DOHH2 (cell line): ENCODE measurements around the gene SALL4.

Source experiments
- H3F3A ChIP-seq: fragments of 200-600 bp; sonication (generic), shearing (Covaris generic); 2 replicates; pipeline ENCODE4 v1.6.0; 2016; ENCODE audit warnings: antibody characterized with exemption, mild to moderate bottlenecking; ENCODE audit not compliant: control insufficient read depth, insufficient read depth
- H3K27ac ChIP-seq: fragments of 200-600 bp; sonication (generic); 2 replicates; pipeline ENCODE4 v1.5.1; 2014; ENCODE audit warnings: low read depth, mild to moderate bottlenecking, low read length, moderate library complexity
- H3K27me3 ChIP-seq: fragments of 200-600 bp; sonication (generic); 2 replicates; pipeline ENCODE4 v1.6.1; 2014; ENCODE audit warnings: mild to moderate bottlenecking, low read length, mixed read lengths; ENCODE audit not compliant: control insufficient read depth
- H3K36me3 ChIP-seq: fragments of 200-600 bp; sonication (generic); 2 replicates; pipeline ENCODE4 v1.6.1; 2014; ENCODE audit warnings: mild to moderate bottlenecking, low read length, moderate library complexity, mixed read lengths; ENCODE audit not compliant: control insufficient read depth
- H3K4me1 ChIP-seq: fragments of 200-600 bp; sonication (generic); 2 replicates; pipeline ENCODE4 v1.6.1; 2014; ENCODE audit warnings: mild to moderate bottlenecking, low read length, mixed read lengths; ENCODE audit not compliant: control insufficient read depth
- H3K4me2 ChIP-seq: fragments of 200-600 bp; sonication (generic); 2 replicates; pipeline ENCODE4 v1.6.0; 2014; ENCODE audit warnings: mild to moderate bottlenecking, low read length, moderate library complexity
- H3K4me3 ChIP-seq: fragments of 200-600 bp; sonication (generic); 2 replicates; pipeline ENCODE4 v1.5.1; 2014; ENCODE audit warnings: mild to moderate bottlenecking, low read length, mixed read lengths
- H3K79me2 ChIP-seq: fragments of 200-600 bp; sonication (generic); 2 replicates; pipeline ENCODE4 v1.6.1; 2014; ENCODE audit warnings: mild to moderate bottlenecking, low read length, mixed read lengths; ENCODE audit not compliant: control insufficient read depth
- H3K9me2 ChIP-seq: fragments of 200-600 bp; sonication (generic); replicated peaks from 2 replicates; pipeline ENCODE4 v1.6.1; 2014; ENCODE audit warnings: mild to moderate bottlenecking, low read length, mixed read lengths; ENCODE audit not compliant: control insufficient read depth
- H3K9me3 ChIP-seq: fragments of 200-600 bp; sonication (generic); 2 replicates; pipeline ENCODE4 v1.6.1; 2014; ENCODE audit warnings: antibody characterized with exemption, low read length, mixed read lengths; ENCODE audit not compliant: control insufficient read depth, insufficient read depth
- H4K20me1 ChIP-seq: fragments of 200-600 bp; sonication (generic); 2 replicates; pipeline ENCODE4 v1.6.0; 2014; ENCODE audit warnings: low read depth, mild to moderate bottlenecking, antibody characterized with exemption, low read length, moderate library complexity; ENCODE audit not compliant: control insufficient read depth, insufficient read depth
- EZH2phosphoT487 ChIP-seq: fragments of 200-600 bp; sonication (generic); IDR thresholded peaks from 2 replicates; pipeline ENCODE4 v1.6.1; 2017; ENCODE audit warnings: borderline replicate concordance, mild to moderate bottlenecking, antibody characterized with exemption, low read length, moderate library complexity, mixed read lengths
- TF ChIP-seq, protein P1 (sequence below): fragments of 200-600 bp; sonication (generic); IDR thresholded peaks from one replicate; pipeline ENCODE4 v1.5.1; 2014; ENCODE audit warnings: antibody characterized with exemption, mild to moderate bottlenecking, low read depth, low read length; ENCODE audit not compliant: poor library complexity, severe bottlenecking

SALL4 gene

DNA sequence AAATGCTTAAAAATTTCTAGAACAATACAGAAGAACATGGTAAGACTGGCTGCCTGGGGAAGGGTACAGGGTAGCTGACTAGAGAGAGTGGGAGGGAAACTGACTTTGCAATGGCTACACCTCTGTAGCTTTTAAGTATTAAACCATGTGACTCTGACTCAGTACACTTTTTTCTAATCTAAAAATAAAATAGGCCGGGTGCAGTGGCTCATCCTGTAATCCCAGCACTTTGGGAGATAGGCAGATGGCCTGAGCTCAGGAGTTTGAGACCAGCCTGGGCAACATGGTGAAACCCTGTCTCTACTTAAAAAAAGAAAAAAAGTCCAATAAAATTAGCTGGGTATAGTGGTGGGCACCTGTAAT is 52.7 kb downstream of the SALL4 start:
- H3K4me2 ChIP-seq: no peak overlapping the region
- TF ChIP-seq, protein P1, sequence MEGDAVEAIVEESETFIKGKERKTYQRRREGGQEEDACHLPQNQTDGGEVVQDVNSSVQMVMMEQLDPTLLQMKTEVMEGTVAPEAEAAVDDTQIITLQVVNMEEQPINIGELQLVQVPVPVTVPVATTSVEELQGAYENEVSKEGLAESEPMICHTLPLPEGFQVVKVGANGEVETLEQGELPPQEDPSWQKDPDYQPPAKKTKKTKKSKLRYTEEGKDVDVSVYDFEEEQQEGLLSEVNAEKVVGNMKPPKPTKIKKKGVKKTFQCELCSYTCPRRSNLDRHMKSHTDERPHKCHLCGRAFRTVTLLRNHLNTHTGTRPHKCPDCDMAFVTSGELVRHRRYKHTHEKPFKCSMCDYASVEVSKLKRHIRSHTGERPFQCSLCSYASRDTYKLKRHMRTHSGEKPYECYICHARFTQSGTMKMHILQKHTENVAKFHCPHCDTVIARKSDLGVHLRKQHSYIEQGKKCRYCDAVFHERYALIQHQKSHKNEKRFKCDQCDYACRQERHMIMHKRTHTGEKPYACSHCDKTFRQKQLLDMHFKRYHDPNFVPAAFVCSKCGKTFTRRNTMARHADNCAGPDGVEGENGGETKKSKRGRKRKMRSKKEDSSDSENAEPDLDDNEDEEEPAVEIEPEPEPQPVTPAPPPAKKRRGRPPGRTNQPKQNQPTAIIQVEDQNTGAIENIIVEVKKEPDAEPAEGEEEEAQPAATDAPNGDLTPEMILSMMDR: no peak
- TF ChIP-seq EZH2phosphoT487: no peak
- no peak overlapping the region for H3K27ac ChIP-seq

DNA sequence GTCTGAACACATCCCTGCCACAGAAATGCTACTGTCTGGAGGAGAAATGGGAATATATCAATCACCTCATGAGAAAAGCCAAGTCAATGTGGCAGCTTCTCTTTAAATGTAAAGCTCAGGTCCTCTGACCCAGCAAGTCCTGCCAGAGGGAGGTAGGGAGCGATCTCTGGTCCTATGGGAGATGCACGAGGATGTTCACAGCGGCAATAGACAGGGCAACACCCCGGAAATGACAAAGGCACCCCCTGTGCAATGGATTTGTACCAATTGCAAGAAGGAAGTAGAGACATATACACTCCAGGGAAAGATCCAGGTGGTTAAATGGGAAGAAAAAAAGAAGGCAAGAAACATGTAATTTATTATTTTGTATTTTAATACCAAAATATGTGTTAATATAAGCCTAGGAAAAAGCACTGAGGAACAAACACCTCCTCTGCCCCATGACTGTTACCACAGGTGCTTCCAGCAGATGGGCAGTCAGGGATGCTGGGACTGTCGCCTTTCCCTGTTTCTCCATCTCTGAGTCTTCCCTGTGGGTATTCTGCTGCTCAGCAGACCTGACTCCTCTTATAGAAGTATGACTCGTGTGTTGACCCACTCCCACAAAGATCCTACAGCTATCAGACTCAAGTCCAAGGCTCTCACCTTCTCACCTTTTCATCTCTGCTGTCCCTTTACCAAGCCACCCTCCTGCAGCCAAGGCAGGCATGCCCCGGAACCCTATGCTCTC is 55.0 kb downstream of the SALL4 start:
- H3K4me1 ChIP-seq: no peaks in the 10 kb centered on the region
- H3K79me2 ChIP-seq: no peaks in the 10 kb centered on the region; the same call in 1 of the 2 replicates
- no peaks in the 10 kb centered on the region for H3F3A ChIP-seq
- TF ChIP-seq, protein P1: no peak
- H4K20me1 ChIP-seq: no peaks in the 10 kb centered on the region
- H3K4me3 ChIP-seq: no peak overlapping the region
- no peaks in the 10 kb centered on the region for H3K27me3 ChIP-seq
- no peaks in the 10 kb centered on the region for H3K36me3 ChIP-seq
- no peaks in the 10 kb centered on the region for H3K9me2 ChIP-seq
- H3K27ac ChIP-seq: no peak overlapping the region
- H3K9me3 ChIP-seq: no peaks in the 10 kb centered on the region
- H3K4me2 ChIP-seq: no peak overlapping the region

More for the DNA sequence above, 52.7 kb downstream of the SALL4 start:
- H3K36me3 ChIP-seq: no peaks in the 10 kb centered on the region
- H3F3A ChIP-seq: no peaks in the 10 kb centered on the region
- H3K79me2 ChIP-seq: no peaks in the 10 kb centered on the region; the same call in 1 of the 2 replicates
- H3K9me3 ChIP-seq: no peaks in the 10 kb centered on the region
- no peak overlapping the region for H3K4me3 ChIP-seq
- H3K9me2 ChIP-seq: no peaks in the 10 kb centered on the region
- H4K20me1 ChIP-seq: no peaks in the 10 kb centered on the region
- H3K27me3 ChIP-seq: no peaks in the 10 kb centered on the region
- H3K4me1 ChIP-seq: no peaks in the 10 kb centered on the region

DNA sequence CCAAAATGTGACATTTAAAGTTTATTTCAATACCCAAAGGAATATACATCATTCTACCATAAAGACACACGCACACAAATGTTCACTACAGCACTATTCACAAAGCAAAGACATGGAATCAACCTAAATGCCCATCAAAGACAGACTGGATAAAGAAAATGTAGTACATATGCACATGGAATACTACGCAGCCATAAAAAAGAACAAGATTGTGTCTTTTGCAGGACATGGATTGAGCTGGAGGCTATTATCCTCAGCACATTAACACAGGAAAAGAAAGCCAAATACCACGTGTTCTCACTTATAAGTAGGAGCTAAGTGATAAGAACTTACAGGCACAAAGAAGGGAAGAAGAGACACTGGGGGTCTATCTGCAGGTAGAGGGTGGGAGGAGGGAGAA is 56.5 kb downstream of the SALL4 start:
- no peaks in the 10 kb centered on the region for H3K36me3 ChIP-seq
- no peaks in the 10 kb centered on the region for H3K9me3 ChIP-seq
- no peak overlapping the region for H3K4me3 ChIP-seq
- H4K20me1 ChIP-seq: no peaks in the 10 kb centered on the region
- H3K79me2 ChIP-seq: no peaks in the 10 kb centered on the region; the same call in 1 of the 2 replicates
- no peaks in the 10 kb centered on the region for H3K27me3 ChIP-seq
- TF ChIP-seq EZH2phosphoT487: no peak
- TF ChIP-seq, protein P1: no peak
- no peaks in the 10 kb centered on the region for H3K4me1 ChIP-seq
- H3K27ac ChIP-seq: no peak overlapping the region
- H3K4me2 ChIP-seq: no peak overlapping the region
- H3K9me2 ChIP-seq: no peaks in the 10 kb centered on the region
- no peaks in the 10 kb centered on the region for H3F3A ChIP-seq
